SU-DHL-6 (cell line): ENCODE data around the gene ANGPTL7.

Source experiments
- H2AFZ ChIP-seq: fragments of 200-600 bp; sonication (generic); 2 replicates; pipeline ENCODE4 v1.6.1; 2014; ENCODE audit warnings: low read depth, mild to moderate bottlenecking, moderate library complexity, mixed read lengths, antibody characterized with exemption, low read length; ENCODE audit not compliant: severe bottlenecking
- H3F3A ChIP-seq: fragments of 200-600 bp; shearing (Covaris generic); 2 replicates; pipeline ENCODE4 v1.6.0; 2016; ENCODE audit warnings: antibody characterized with exemption, mild to moderate bottlenecking; ENCODE audit not compliant: insufficient read depth
- H3K27ac ChIP-seq: fragments of 200-600 bp; sonication (generic); 2 replicates; pipeline ENCODE4 v1.5.1; 2016; ENCODE audit warnings: low read depth, mild to moderate bottlenecking, low read length, moderate library complexity, mixed read lengths
- H3K27me3 ChIP-seq: fragments of 200-600 bp; sonication (generic), shearing (Covaris generic); 2 replicates; pipeline ENCODE4 v1.6.0; 2014; ENCODE audit warnings: mild to moderate bottlenecking, low read length
- H3K36me3 ChIP-seq: fragments of 200-600 bp; sonication (generic); 2 replicates; pipeline ENCODE4 v1.6.1; 2014; ENCODE audit warnings: mild to moderate bottlenecking, low read length, mixed read lengths
- H3K4me2 ChIP-seq: fragments of 300-600, 200-600 bp; shearing (Covaris generic), sonication (generic); 2 replicates; pipeline ENCODE4 v1.6.0; 2014; ENCODE audit warnings: low read length, low read depth, mild to moderate bottlenecking; ENCODE audit not compliant: poor library complexity, severe bottlenecking
- H3K4me3 ChIP-seq: fragments of 200-600 bp; sonication (generic); 2 replicates; pipeline ENCODE4 v1.5.1; 2014; ENCODE audit warnings: antibody characterized with exemption, low read length, mild to moderate bottlenecking, mixed read lengths; ENCODE audit not compliant: insufficient read depth, poor library complexity, severe bottlenecking
- H3K79me2 ChIP-seq: fragments of 200-600 bp; sonication (generic); 2 replicates; pipeline ENCODE4 v1.6.1; 2014; ENCODE audit warnings: mild to moderate bottlenecking, low read length, moderate library complexity; ENCODE audit not compliant: insufficient read depth
- H3K9ac ChIP-seq: fragments of 200-600 bp; sonication (generic); 2 replicates; pipeline ENCODE4 v1.7.0; 2014; ENCODE audit warnings: mild to moderate bottlenecking, low read length
- H3K9me2 ChIP-seq: fragments of 200-600 bp; sonication (generic); replicated peaks from 2 replicates; pipeline ENCODE4 v1.6.1; 2014; ENCODE audit warnings: low read length; ENCODE audit not compliant: insufficient read depth
- H3K9me3 ChIP-seq: fragments of 200-600 bp; sonication (generic); 2 replicates; pipeline ENCODE4 v1.6.1; 2014; ENCODE audit warnings: low read length, mixed read lengths; ENCODE audit not compliant: insufficient read depth
- H4K20me1 ChIP-seq: fragments of 200-600 bp; sonication (generic); 2 replicates; pipeline ENCODE4 v1.6.1; 2014; ENCODE audit warnings: low read depth, mild to moderate bottlenecking, antibody characterized with exemption, low read length, moderate library complexity, mixed read lengths
- CTCF ChIP-seq: fragments of 200-600 bp; sonication (generic); IDR thresholded peaks from one replicate; pipeline ENCODE4 v1.5.1; 2017; ENCODE audit warnings: antibody characterized with exemption, mild to moderate bottlenecking, low read length, moderate library complexity; ENCODE audit not compliant: insufficient read depth, poor library complexity, severe bottlenecking
- EZH2phosphoT487 ChIP-seq: fragments of 200-600 bp; sonication (generic), shearing (Covaris generic); conservative IDR thresholded peaks from 2 replicates; pipeline ENCODE4 v1.6.1; 2018; ENCODE audit warnings: mild to moderate bottlenecking, antibody characterized with exemption, low read length, moderate library complexity, mixed read lengths

ANGPTL7 gene

GRCh38 chr1:11194407-11195176 is 5.4 kb downstream of the ANGPTL7 start:
- H3K9ac ChIP-seq, result no peak overlapping the region
- H3K4me2 ChIP-seq, result no peak overlapping the region
- H3K27me3 ChIP-seq, result no peaks in the 10 kb centered on the region
- no peaks in the 10 kb centered on the region for H3F3A ChIP-seq
- H3K9me2 ChIP-seq, result no peaks in the 10 kb centered on the region
- no peaks in the 10 kb centered on the region for H3K79me2 ChIP-seq
- H3K9me3 ChIP-seq, result no peaks in the 10 kb centered on the region
- H4K20me1 ChIP-seq, result no peaks in the 10 kb centered on the region
- peaks cover 13% of the 10 kb centered on the region; the same call in 1 of the 2 replicates for H3K36me3 ChIP-seq
- H3K27ac ChIP-seq, result no peak overlapping the region
- H3K4me3 ChIP-seq, result no peak overlapping the region
- no peak for TF ChIP-seq CTCF
- no peak for TF ChIP-seq EZH2phosphoT487
- no peak overlapping the region for H2AFZ ChIP-seq

GRCh38 chr1:11196945-11197344 is 7.8 kb downstream of the ANGPTL7 start:
- no peak overlapping the region for H3K4me3 ChIP-seq
- no peaks in the 10 kb centered on the region for H4K20me1 ChIP-seq
- H3K36me3 ChIP-seq, result peaks cover 9% of the 10 kb centered on the region; the same call in 1 of the 2 replicates
- H2AFZ ChIP-seq, result no peak overlapping the region
- TF ChIP-seq EZH2phosphoT487 (no peak), CTCF (no peak)
- no peaks in the 10 kb centered on the region for H3K9me2 ChIP-seq
- no peak overlapping the region for H3K27ac ChIP-seq
- no peaks in the 10 kb centered on the region for H3K27me3 ChIP-seq
- no peak overlapping the region for H3K9ac ChIP-seq
- H3K4me2 ChIP-seq, result no peak overlapping the region
- H3K79me2 ChIP-seq, result no peaks in the 10 kb centered on the region
- no peaks in the 10 kb centered on the region for H3F3A ChIP-seq
- no peaks in the 10 kb centered on the region for H3K9me3 ChIP-seq

GRCh38 chr1:11197359-11197758 is 8.2 kb downstream of the ANGPTL7 start:
- no peaks in the 10 kb centered on the region for H3F3A ChIP-seq
- peaks cover 9% of the 10 kb centered on the region; the same call in 1 of the 2 replicates for H3K36me3 ChIP-seq
- no peak overlapping the region for H3K9ac ChIP-seq
- no peak overlapping the region for H3K4me3 ChIP-seq
- H2AFZ ChIP-seq, result no peak overlapping the region
- H3K9me3 ChIP-seq, result no peaks in the 10 kb centered on the region
- no peaks in the 10 kb centered on the region for H3K9me2 ChIP-seq
- H3K4me2 ChIP-seq, result no peak overlapping the region
- TF ChIP-seq EZH2phosphoT487 (no peak), CTCF (no peak)
- H4K20me1 ChIP-seq, result no peaks in the 10 kb centered on the region
- H3K27ac ChIP-seq, result no peak overlapping the region
- no peaks in the 10 kb centered on the region for H3K79me2 ChIP-seq
- H3K27me3 ChIP-seq, result no peaks in the 10 kb centered on the region
